ENCODE results near the gene SPIN3.
"Not testable (repeated sequence)": the region's sequence is repeated elsewhere in the genome, so short reads cannot be mapped to it uniquely, and the experiment has no call there.

The SPIN3 gene

DNA sequence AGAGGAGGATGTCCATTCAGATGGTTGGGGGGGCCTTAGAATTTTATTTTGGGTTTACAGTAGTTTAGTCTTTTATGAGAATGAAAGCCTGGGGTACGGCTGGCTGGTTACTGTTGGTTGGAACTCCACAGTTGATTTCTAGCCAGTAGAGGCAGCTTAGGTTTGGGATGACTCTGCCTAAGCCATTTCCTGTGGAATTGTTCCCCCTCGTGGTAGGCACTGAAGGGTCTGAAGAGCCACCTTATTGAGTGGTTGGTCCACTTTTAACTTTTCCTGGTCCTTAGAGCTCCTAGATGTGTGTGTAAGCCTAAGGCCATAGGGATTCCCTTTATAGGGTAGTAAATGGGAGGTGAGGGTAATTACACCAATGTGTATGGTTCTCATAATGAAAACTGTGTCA lies 19.7 kb downstream of the SPIN3 start:
- no peak overlapping the region for H3K4me3 ChIP-seq (ENCODE audit: control insufficient read depth, low read depth, low read length)
- peak; percentile 8 for TF ChIP-seq CTCF (conservative IDR thresholded peaks at IDR 0.05; ENCODE audit: control insufficient read depth, insufficient read depth, low read depth, low read length)
- peak; percentile 6 for DNase-seq (ENCODE audit: low read depth)

DNA sequence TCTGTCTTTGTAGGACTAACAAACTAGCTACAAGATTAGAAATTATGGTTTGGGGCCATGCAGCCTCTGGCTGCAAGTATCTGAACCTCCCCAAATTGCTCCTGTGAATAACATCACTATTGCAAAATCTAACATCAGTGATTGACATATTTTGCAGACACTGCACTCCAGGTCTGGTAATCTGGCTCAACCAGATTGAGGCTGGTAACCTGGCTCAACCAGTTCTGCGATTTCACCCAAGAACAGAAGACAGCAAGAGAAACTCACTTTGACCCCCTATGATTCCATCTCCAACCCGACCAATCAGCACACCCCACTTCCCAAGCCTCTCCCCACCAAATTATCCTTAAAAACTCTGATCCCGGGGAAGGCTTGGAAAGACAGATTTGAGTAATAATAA lies 20.9 kb downstream of the SPIN3 start:
- no peak for TF ChIP-seq CTCF (conservative IDR thresholded peaks at IDR 0.05; ENCODE audit: control insufficient read depth, insufficient read depth, low read depth, low read length)
- no peak for DNase-seq (ENCODE audit: low read depth)
- no peak overlapping the region for H3K4me3 ChIP-seq (ENCODE audit: control insufficient read depth, low read depth, low read length)

DNA sequence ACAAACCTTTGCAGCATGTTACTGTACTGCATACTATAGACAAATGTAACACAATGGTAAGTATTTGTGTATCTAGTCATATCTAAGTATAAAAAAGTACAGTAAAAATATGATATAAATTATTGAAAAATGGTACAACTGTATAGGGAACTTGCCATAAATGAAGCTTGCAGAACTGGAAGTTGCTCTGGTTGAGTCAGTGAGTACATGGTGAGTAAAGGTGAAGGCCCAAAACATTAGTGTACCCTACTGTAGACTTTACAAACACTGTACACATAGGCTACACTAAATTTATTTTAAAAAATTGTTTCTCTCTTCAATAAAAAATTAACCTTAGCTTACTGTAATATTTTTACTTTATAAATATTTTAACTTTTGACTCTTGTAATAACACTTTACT lies 25.8 kb downstream of the SPIN3 start:
- TF ChIP-seq CTCF (conservative IDR thresholded peaks at IDR 0.05; ENCODE audit: control insufficient read depth, insufficient read depth, low read depth, low read length): no peak
- DNase-seq (ENCODE audit: low read depth): no peak
- no peak overlapping the region for H3K4me3 ChIP-seq (ENCODE audit: control insufficient read depth, low read depth, low read length)

- H3K4me3 ChIP-seq (ENCODE audit: control insufficient read depth, low read depth, low read length): no peak overlapping the region
- no peak for DNase-seq (ENCODE audit: low read depth)
- no peak for TF ChIP-seq CTCF (conservative IDR thresholded peaks at IDR 0.05; ENCODE audit: control insufficient read depth, insufficient read depth, low read depth, low read length)
Measured at GRCh38 chrX:56968980-56969379, 26.4 kb downstream of the SPIN3 start.

- H3K4me3 ChIP-seq (ENCODE audit: control insufficient read depth, low read depth, low read length): no peak overlapping the region
- no peak for TF ChIP-seq CTCF (conservative IDR thresholded peaks at IDR 0.05; ENCODE audit: control insufficient read depth, insufficient read depth, low read depth, low read length)
- no peak for DNase-seq (ENCODE audit: low read depth)
Measured at GRCh38 chrX:56963377-56963776, 32.0 kb downstream of the SPIN3 start.

GRCh38 chrX:56947699-56948098 lies 47.6 kb downstream of the SPIN3 start:
- DNase-seq (ENCODE audit: low read depth): peak; percentile 11
- no peak for TF ChIP-seq CTCF (conservative IDR thresholded peaks at IDR 0.05; ENCODE audit: control insufficient read depth, insufficient read depth, low read depth, low read length)
- no peak overlapping the region for H3K4me3 ChIP-seq (ENCODE audit: control insufficient read depth, low read depth, low read length)

DNA sequence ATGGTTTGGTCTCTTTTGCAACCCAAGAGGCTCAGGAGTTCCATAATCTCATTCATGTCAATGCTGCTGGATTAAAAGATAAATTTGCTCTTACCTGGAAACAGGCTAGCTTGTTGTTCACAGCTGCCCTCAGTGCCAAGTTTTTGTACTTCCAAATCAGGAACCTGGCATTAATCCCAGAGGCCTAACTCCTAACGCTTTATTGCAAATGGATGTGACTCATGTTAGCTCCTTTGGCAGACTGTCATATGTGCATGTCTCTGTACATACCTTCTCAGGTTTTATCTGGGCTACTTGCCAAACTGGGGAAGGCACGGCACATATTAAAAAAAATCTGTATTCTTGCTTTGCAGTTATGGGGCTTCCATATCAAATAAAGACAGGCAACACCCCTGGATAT lies 49.1 kb downstream of the SPIN3 start:
- peak; percentile 63 for DNase-seq (ENCODE audit: low read depth)
- not testable (repeated sequence) for H3K4me3 ChIP-seq (ENCODE audit: control insufficient read depth, low read depth, low read length)

DNA sequence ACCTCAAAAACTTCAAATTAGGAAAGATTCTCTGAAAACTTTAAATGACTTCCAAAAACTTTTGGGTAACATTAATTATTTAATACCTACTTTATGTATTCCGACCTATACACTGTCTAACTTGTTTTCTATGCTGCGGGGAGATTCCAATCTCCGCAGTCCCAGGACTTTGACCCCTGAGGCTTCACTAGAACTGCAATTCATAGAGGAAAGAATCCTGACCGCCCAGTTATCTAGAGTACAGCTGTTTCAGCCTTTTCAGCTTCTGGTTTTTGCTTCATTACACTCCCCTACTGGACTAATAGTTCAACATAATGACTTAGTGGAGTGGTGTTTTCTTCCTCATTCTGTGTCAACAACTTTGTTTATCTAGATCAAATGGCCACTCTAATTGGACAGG lies 50.1 kb downstream of the SPIN3 start:
- H3K4me3 ChIP-seq (ENCODE audit: control insufficient read depth, low read depth, low read length); DNase-seq (ENCODE audit: low read depth): not testable (repeated sequence)

Measured in fibroblast of mammary gland (primary cell).